HG02798 (cell line): ENCODE measurements around the gene LDLRAD4.

Experiments used
- ATAC-seq: cut with Tn5 transposase; IDR thresholded peaks from one replicate; pipeline ENCODE4 v1.9.1; 2021; ENCODE audit warnings: mild to moderate bottlenecking; ENCODE audit not compliant: unreplicated experiment, poor library complexity

Gene LDLRAD4

GRCh38 chr18:13452388-13452811 lies 233.8 kb downstream of the LDLRAD4 start:
- no peak for ATAC-seq

- ATAC-seq, result no peak
These were observed 234.5 kb downstream of the LDLRAD4 start for GRCh38 chr18:13452871-13453680.

- no peak for ATAC-seq
These were observed 235.2 kb downstream of the LDLRAD4 start for GRCh38 chr18:13453714-13454113.

GRCh38 chr18:13454363-13455150 lies 236.0 kb downstream of the LDLRAD4 start:
- no peak for ATAC-seq

GRCh38 chr18:13455471-13455870 lies 236.9 kb downstream of the LDLRAD4 start:
- no peak for ATAC-seq

GRCh38 chr18:13455960-13456481 lies 237.5 kb downstream of the LDLRAD4 start:
- ATAC-seq, result peak; percentile 55

GRCh38 chr18:13456736-13457271 lies 238.2 kb downstream of the LDLRAD4 start:
- peak; percentile 47 for ATAC-seq

GRCh38 chr18:13457327-13457726 lies 238.8 kb downstream of the LDLRAD4 start:
- no peak for ATAC-seq

- ATAC-seq, result no peak
These were observed 242.4 kb downstream of the LDLRAD4 start for GRCh38 chr18:13460946-13461345.

GRCh38 chr18:13461469-13461868 lies 242.9 kb downstream of the LDLRAD4 start:
- no peak for ATAC-seq

GRCh38 chr18:13461936-13462335 lies 243.4 kb downstream of the LDLRAD4 start:
- ATAC-seq, result no peak

GRCh38 chr18:13462686-13463085 lies 244.1 kb downstream of the LDLRAD4 start:
- no peak for ATAC-seq

GRCh38 chr18:13463526-13464210 lies 245.1 kb downstream of the LDLRAD4 start:
- ATAC-seq, result no peak

- ATAC-seq, result peak; percentile 95
These were observed 246.0 kb downstream of the LDLRAD4 start for GRCh38 chr18:13464432-13465123.

- ATAC-seq, result peak; percentile 37
These were observed 246.5 kb downstream of the LDLRAD4 start for GRCh38 chr18:13465124-13465446.

- ATAC-seq, result no peak
These were observed 246.9 kb downstream of the LDLRAD4 start for GRCh38 chr18:13465476-13465875.

- no peak for ATAC-seq
These were observed 252.1 kb downstream of the LDLRAD4 start for GRCh38 chr18:13470516-13471197.

- ATAC-seq, result no peak
These were observed 252.8 kb downstream of the LDLRAD4 start for GRCh38 chr18:13471198-13471845.
